Mammary epithelial cell (primary cell): ENCODE measurements around the gene ZNF398.

Experiments
- EZH2 ChIP-seq: IDR thresholded peaks from 2 replicates; pipeline ENCODE4 v1.6.1; 2012; ENCODE audit warnings: low read length, inconsistent platforms, borderline replicate concordance
- TF ChIP-seq, protein P1 (sequence below), 2 donors: IDR thresholded peaks in 1 of 2; conservative IDR thresholded peaks in 1 of 2; 2 replicates each; pipeline ENCODE4 v1.5.1; 2011 to 2012; ENCODE audit warnings: inconsistent platforms in 2 of 2, low read length in 2 of 2, mild to moderate bottlenecking in 2 of 2, control low read depth in 1 of 2, low read depth in 1 of 2; ENCODE audit not compliant: insufficient read depth in 1 of 2; ENCODE audit errors: extremely low read depth in 1 of 2

DNA sequence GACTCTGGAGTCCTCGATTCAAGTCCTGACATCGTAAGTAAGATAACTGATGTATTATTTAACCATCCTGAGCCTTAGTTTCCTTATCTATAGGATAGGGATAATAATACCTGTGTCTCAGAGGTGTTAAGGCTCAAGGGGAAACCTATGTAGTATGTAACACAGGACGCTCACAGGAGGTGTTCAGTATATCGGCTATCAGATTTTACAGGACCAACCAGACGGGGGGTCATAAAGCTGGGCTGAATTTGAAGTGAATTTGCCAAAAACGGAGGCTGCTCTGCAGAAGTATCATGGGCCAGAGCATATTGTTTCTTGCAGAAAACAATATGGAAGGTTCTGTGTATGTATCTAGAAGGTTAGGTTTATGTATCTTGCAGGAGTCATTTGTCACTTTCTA lies 37.0 kb downstream of the ZNF398 start:
- TF ChIP-seq EZH2: no peak
- TF ChIP-seq, protein P1, sequence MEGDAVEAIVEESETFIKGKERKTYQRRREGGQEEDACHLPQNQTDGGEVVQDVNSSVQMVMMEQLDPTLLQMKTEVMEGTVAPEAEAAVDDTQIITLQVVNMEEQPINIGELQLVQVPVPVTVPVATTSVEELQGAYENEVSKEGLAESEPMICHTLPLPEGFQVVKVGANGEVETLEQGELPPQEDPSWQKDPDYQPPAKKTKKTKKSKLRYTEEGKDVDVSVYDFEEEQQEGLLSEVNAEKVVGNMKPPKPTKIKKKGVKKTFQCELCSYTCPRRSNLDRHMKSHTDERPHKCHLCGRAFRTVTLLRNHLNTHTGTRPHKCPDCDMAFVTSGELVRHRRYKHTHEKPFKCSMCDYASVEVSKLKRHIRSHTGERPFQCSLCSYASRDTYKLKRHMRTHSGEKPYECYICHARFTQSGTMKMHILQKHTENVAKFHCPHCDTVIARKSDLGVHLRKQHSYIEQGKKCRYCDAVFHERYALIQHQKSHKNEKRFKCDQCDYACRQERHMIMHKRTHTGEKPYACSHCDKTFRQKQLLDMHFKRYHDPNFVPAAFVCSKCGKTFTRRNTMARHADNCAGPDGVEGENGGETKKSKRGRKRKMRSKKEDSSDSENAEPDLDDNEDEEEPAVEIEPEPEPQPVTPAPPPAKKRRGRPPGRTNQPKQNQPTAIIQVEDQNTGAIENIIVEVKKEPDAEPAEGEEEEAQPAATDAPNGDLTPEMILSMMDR (conservative IDR thresholded peaks at IDR 0.05 in 1 of 2, IDR thresholded peaks at IDR 0.05 in 1 of 2; ENCODE audit: extremely low read depth in 1 of 2, insufficient read depth in 1 of 2, low read depth in 1 of 2, low read length in 2 of 2): no peak
